Stimulated activated CD4-positive, alpha-beta T cell treated with anti-CD3 and anti-CD28 coated beads, Interleukin-2, amount 100 ng/mL, for 4 hours (primary cell): ENCODE data around the gene FHOD1.
A peak's percentile ranks its signal among the peaks of the same experiment; 100 is the strongest.

ENCODE experiments used
- DNase-seq: peaks from one replicate; pipeline ENCODE4 v3.0.0-alpha.2; 2020; ENCODE audit warnings: low read depth

Gene FHOD1

GRCh38 chr16:67248401-67249177 lies 1.3 kb upstream of the FHOD1 start, which contains the start of gene SLC9A5:
Gene SLC9A5, plus strand, starts transcription at chr16:67248979. Its CDS starts 36 bp downstream, at chr16:67249015.
- no peak for DNase-seq

GRCh38 chr16:67248073-67248400 lies 756 bp upstream of the FHOD1 start:
- no peak for DNase-seq

- DNase-seq: no peak
Measured at GRCh38 chr16:67246756-67247191, 507 bp downstream of the FHOD1 start.

GRCh38 chr16:67246081-67246755 lies 1.1 kb downstream of the FHOD1 start:
- no peak for DNase-seq

GRCh38 chr16:67245674-67246080 lies 1.6 kb downstream of the FHOD1 start:
- DNase-seq: no peak

GRCh38 chr16:67245186-67245585 lies 2.1 kb downstream of the FHOD1 start:
- no peak for DNase-seq

- peak; percentile 66 for DNase-seq
Measured at GRCh38 chr16:67244387-67245185, 2.7 kb downstream of the FHOD1 start.

GRCh38 chr16:67243481-67243880 lies 3.8 kb downstream of the FHOD1 start:
- DNase-seq: no peak

- DNase-seq: no peak
Measured at GRCh38 chr16:67242138-67242730, 5.0 kb downstream of the FHOD1 start.

- no peak for DNase-seq
Measured at GRCh38 chr16:67241008-67241900, 6.0 kb downstream of the FHOD1 start.

GRCh38 chr16:67240506-67240905 lies 6.8 kb downstream of the FHOD1 start:
- DNase-seq: no peak

GRCh38 chr16:67238806-67239470 lies 8.3 kb downstream of the FHOD1 start:
- DNase-seq: no peak

GRCh38 chr16:67238278-67238575 lies 9.1 kb downstream of the FHOD1 start:
- no peak for DNase-seq

GRCh38 chr16:67237396-67238277 lies 9.6 kb downstream of the FHOD1 start:
- DNase-seq: no peak

GRCh38 chr16:67236563-67237395 lies 10.5 kb downstream of the FHOD1 start:
- peak; percentile 28 for DNase-seq

GRCh38 chr16:67235816-67236562 lies 11.3 kb downstream of the FHOD1 start:
- DNase-seq: no peak

- no peak for DNase-seq
Measured at GRCh38 chr16:67234180-67234597, 13.1 kb downstream of the FHOD1 start.

GRCh38 chr16:67233596-67233995 lies 13.7 kb downstream of the FHOD1 start:
- no peak for DNase-seq
